ENCODE data around the gene BAZ2B.

DNA sequence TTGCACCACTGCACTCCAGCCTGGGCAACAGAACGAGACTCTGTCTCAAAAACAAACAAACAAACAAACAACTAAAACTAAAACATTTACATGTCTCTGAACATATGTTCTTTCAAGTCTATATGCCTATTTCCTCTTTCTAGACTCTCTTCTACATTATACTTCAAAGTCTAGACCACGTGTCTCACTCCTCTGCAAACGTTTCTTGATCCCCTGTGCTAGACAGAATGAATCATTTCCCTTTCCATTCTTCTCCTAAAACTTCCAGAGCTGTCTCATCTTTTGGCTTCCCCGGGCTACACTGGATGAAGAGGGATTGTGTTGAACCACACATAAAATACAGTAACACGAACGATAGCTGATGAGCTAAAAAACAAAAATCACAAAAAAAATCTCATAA, 67.1 kb downstream of the BAZ2B start:
- TF ChIP-seq, protein P1, sequence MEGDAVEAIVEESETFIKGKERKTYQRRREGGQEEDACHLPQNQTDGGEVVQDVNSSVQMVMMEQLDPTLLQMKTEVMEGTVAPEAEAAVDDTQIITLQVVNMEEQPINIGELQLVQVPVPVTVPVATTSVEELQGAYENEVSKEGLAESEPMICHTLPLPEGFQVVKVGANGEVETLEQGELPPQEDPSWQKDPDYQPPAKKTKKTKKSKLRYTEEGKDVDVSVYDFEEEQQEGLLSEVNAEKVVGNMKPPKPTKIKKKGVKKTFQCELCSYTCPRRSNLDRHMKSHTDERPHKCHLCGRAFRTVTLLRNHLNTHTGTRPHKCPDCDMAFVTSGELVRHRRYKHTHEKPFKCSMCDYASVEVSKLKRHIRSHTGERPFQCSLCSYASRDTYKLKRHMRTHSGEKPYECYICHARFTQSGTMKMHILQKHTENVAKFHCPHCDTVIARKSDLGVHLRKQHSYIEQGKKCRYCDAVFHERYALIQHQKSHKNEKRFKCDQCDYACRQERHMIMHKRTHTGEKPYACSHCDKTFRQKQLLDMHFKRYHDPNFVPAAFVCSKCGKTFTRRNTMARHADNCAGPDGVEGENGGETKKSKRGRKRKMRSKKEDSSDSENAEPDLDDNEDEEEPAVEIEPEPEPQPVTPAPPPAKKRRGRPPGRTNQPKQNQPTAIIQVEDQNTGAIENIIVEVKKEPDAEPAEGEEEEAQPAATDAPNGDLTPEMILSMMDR (IDR thresholded peaks at IDR 0.05) = no peak
- TF ChIP-seq POLR2A (IDR thresholded peaks at IDR 0.05) = no peak

All from thyroid gland (tissue), 4 donors.